H1 (cell line): ENCODE results near the gene IGSF23. TPM values are rescaled to one million over a fixed set of nuclear protein-coding genes. Genes with fewer than 3 reads are reported as not detected.
A peak's percentile ranks its signal among the peaks of the same experiment; 100 is the strongest.

Source experiments
- CTCF ChIA-PET: fragments of 300-600 bp; sonication (Branson Sonifier 250); formaldehyde crosslinking; loops from one replicate; lab custom pipeline; 2021; ENCODE audit not compliant: partially characterized antibody; lab: Charles Lee
- POLR2A ChIA-PET: fragments of 300-600 bp; sonication (Branson Sonifier 250); formaldehyde crosslinking; loops from one replicate; lab custom pipeline; 2021; ENCODE audit warnings: inconsistent platforms; ENCODE audit not compliant: partially characterized antibody; lab: Charles Lee
- DNase-seq, 2 experiments: peaks; one replicate each; pipeline versions ENCODE4 v3.0.0 to v3.0.0-alpha.2; 2010 to 2022; ENCODE audit warnings: low spot score in 2 of 2, low read depth in 1 of 2, mixed read lengths in 1 of 2
- FAIRE-seq: peaks from 2 replicates; lab custom pipeline; 2011; peaks lifted over from hg19 to GRCh38; lab: Jason Lieb, UNC
- H2AFZ ChIP-seq: 2 replicates; pipeline ENCODE4 v1.8.1; 2012; ENCODE audit warnings: low read length, inconsistent platforms
- H2AK5ac ChIP-seq: 2 replicates; pipeline ENCODE4 v1.6.1; 2013; ENCODE audit warnings: low read depth, low read length
- H2BK120ac ChIP-seq: replicated peaks from 2 replicates; pipeline ENCODE3; 2013; ENCODE audit warnings: low read depth, low read length, inconsistent platforms
- H2BK12ac ChIP-seq: 2 replicates; pipeline ENCODE4 v1.6.1; 2013; ENCODE audit warnings: low read depth, low read length
- H2BK15ac ChIP-seq: 2 replicates; pipeline ENCODE4 v1.6.1; 2013; ENCODE audit warnings: low read length
- H2BK20ac ChIP-seq: 2 replicates; pipeline ENCODE4 v1.6.1; 2013; ENCODE audit warnings: low read length
- H2BK5ac ChIP-seq: 2 replicates; pipeline ENCODE4 v1.6.1; 2013; ENCODE audit warnings: low read depth, low read length
- H3K14ac ChIP-seq: 2 replicates; pipeline ENCODE4 v1.6.1; 2013; ENCODE audit warnings: inconsistent platforms; ENCODE audit not compliant: insufficient read length
- H3K18ac ChIP-seq: 2 replicates; pipeline ENCODE4 v1.6.1; 2013; ENCODE audit warnings: low read length; ENCODE audit errors: extremely low read depth
- H3K23ac ChIP-seq: 2 replicates; pipeline ENCODE4 v1.6.1; 2013; ENCODE audit warnings: inconsistent platforms; ENCODE audit not compliant: insufficient read length
- H3K23me2 ChIP-seq: 2 replicates; pipeline ENCODE4 v1.6.1; 2013; ENCODE audit warnings: low read depth, low read length
- H3K27ac ChIP-seq: 2 replicates; pipeline ENCODE4 v1.6.1; 2011; ENCODE audit warnings: low read depth, low read length, inconsistent platforms
- H3K27me3 ChIP-seq, 4 experiments: replicated peaks in 1 of 4; 1 replicate in 1 of 4; 2 replicates in 3 of 4; pipeline versions ENCODE4 v1.6.1 to v1.8.1; 2011 to 2013; ENCODE audit warnings: low read length in 3 of 4, mild to moderate bottlenecking in 3 of 4, inconsistent platforms in 2 of 4, mixed read lengths in 2 of 4, moderate library complexity in 1 of 4; ENCODE audit not compliant: control insufficient read depth in 3 of 4, insufficient read depth in 3 of 4; ENCODE audit errors: extremely low read depth in 1 of 4
- H3K36me3 ChIP-seq, 4 experiments: 2 replicates each; pipeline versions ENCODE4 v1.6.1 to v1.8.1; 2011 to 2013; ENCODE audit warnings: mild to moderate bottlenecking in 4 of 4, low read length in 3 of 4, moderate library complexity in 2 of 4, control low read depth in 1 of 4, inconsistent platforms in 1 of 4; ENCODE audit not compliant: insufficient read depth in 4 of 4, control insufficient read depth in 2 of 4
- H3K4ac ChIP-seq: replicated peaks from 2 replicates; pipeline ENCODE3; 2013; ENCODE audit warnings: low read length, low read depth, mixed read lengths, inconsistent platforms; ENCODE audit not compliant: insufficient read length
- H3K4me1 ChIP-seq, 4 experiments: replicated peaks in 1 of 4; 1 replicate in 1 of 4; 2 replicates in 3 of 4; pipeline versions ENCODE4 v1.6.1 to v1.8.1; 2011 to 2013; ENCODE audit warnings: low read length in 3 of 4, inconsistent platforms in 2 of 4, mixed read lengths in 1 of 4; ENCODE audit not compliant: insufficient read depth in 4 of 4, control insufficient read depth in 3 of 4
- H3K4me2 ChIP-seq, 2 experiments: 2 replicates each; pipeline versions ENCODE4 v1.6.1 to v1.8.1; 2011 to 2013; ENCODE audit warnings: low read depth in 2 of 2, low read length in 2 of 2, control low read depth in 1 of 2, inconsistent platforms in 1 of 2, mild to moderate bottlenecking in 1 of 2; ENCODE audit not compliant: insufficient read depth in 1 of 2
- H3K4me3 ChIP-seq, 4 experiments: fragments of 200-600, 300-600 bp in 1 of 4; sonication (generic), shearing (Covaris generic), sonication (Bioruptor Twin) in 1 of 4; 2 replicates each; pipeline versions ENCODE4 v1.5.1 to v1.8.1; 2011 to 2016; ENCODE audit warnings: low read length in 4 of 4, low read depth in 3 of 4, control low read depth in 2 of 4, inconsistent platforms in 2 of 4, mild to moderate bottlenecking in 2 of 4, mixed read lengths in 1 of 4, moderate library complexity in 1 of 4; ENCODE audit not compliant: insufficient read depth in 2 of 4; ENCODE audit errors: extremely low read depth in 1 of 4
- H3K56ac ChIP-seq: replicated peaks from 2 replicates; pipeline ENCODE3; 2013; ENCODE audit warnings: low read depth, mild to moderate bottlenecking, mixed read lengths, low read length, inconsistent platforms; ENCODE audit not compliant: insufficient read length
- H3K79me1 ChIP-seq: 2 replicates; pipeline ENCODE4 v1.6.1; 2013; ENCODE audit warnings: low read depth, low read length, control low read depth
- H3K79me2 ChIP-seq, 2 experiments: 2 replicates each; pipeline versions ENCODE4 v1.6.1 to v1.8.1; 2012 to 2013; ENCODE audit warnings: low read length in 2 of 2, mild to moderate bottlenecking in 2 of 2, inconsistent platforms in 1 of 2; ENCODE audit not compliant: insufficient read depth in 2 of 2, control insufficient read depth in 1 of 2
- H3K9ac ChIP-seq, 4 experiments: replicated peaks in 1 of 4; 1 replicate in 1 of 4; 2 replicates in 3 of 4; pipeline versions ENCODE4 v1.6.1 to v1.8.1; 2011 to 2013; ENCODE audit warnings: low read depth in 3 of 4, low read length in 3 of 4, control low read depth in 2 of 4, mild to moderate bottlenecking in 2 of 4, moderate library complexity in 2 of 4, inconsistent platforms in 1 of 4; ENCODE audit errors: extremely low read depth in 1 of 4
- H3K9me3 ChIP-seq, 2 experiments: 2 replicates each; pipeline versions ENCODE4 v1.6.1 to v1.8.1; 2012 to 2013; ENCODE audit warnings: mild to moderate bottlenecking in 2 of 2, moderate library complexity in 2 of 2, control low read depth in 1 of 2, inconsistent platforms in 1 of 2, low read depth in 1 of 2, low read length in 1 of 2, mixed read lengths in 1 of 2; ENCODE audit not compliant: insufficient read depth in 2 of 2
- H4K20me1 ChIP-seq, 2 experiments: replicated peaks in 1 of 2; 2 replicates each; pipeline versions ENCODE3 to v1.8.1; 2011 to 2013; ENCODE audit warnings: inconsistent platforms in 2 of 2, low read length in 2 of 2, mild to moderate bottlenecking in 1 of 2; ENCODE audit not compliant: insufficient read depth in 2 of 2, control insufficient read depth in 1 of 2
- H4K5ac ChIP-seq: 2 replicates; pipeline ENCODE4 v1.6.1; 2013; ENCODE audit warnings: low read length, low read depth, mixed read lengths, inconsistent platforms; ENCODE audit not compliant: insufficient read length
- H4K8ac ChIP-seq: 2 replicates; pipeline ENCODE4 v1.8.0; 2013; ENCODE audit warnings: mild to moderate bottlenecking, moderate library complexity, low read length, inconsistent platforms; ENCODE audit not compliant: insufficient read depth; ENCODE audit errors: extremely low read depth
- H4K91ac ChIP-seq: replicated peaks from 2 replicates; pipeline ENCODE3; 2013; ENCODE audit warnings: low read length, mixed read lengths, inconsistent platforms; ENCODE audit not compliant: insufficient read length
- CTCF ChIP-seq, 3 experiments: IDR thresholded peaks; 1 replicate in 2 of 3; 2 replicates in 1 of 3; pipeline versions ENCODE4 v1.5.1 to v1.6.1; 2011; ENCODE audit warnings: low read length in 3 of 3, mild to moderate bottlenecking in 3 of 3, inconsistent platforms in 2 of 3, low read depth in 1 of 3, moderate library complexity in 1 of 3; ENCODE audit not compliant: insufficient read depth in 1 of 3; ENCODE audit errors: control extremely low read depth in 1 of 3
- RAD21 ChIP-seq, 2 experiments: IDR thresholded peaks in 1 of 2; conservative IDR thresholded peaks in 1 of 2; 2 replicates each; pipeline ENCODE4 v1.6.1; 2011; ENCODE audit warnings: low read depth in 2 of 2, low read length in 2 of 2, improper control_type of control experiment in 1 of 2, inconsistent platforms in 1 of 2, mild to moderate bottlenecking in 1 of 2, moderate library complexity in 1 of 2
- SIN3A ChIP-seq, 2 experiments: IDR thresholded peaks in 1 of 2; conservative IDR thresholded peaks in 1 of 2; 2 replicates each; pipeline ENCODE4 v1.6.1; 2011 to 2012; ENCODE audit warnings: low read length in 2 of 2, improper control_type of control experiment in 1 of 2, low read depth in 1 of 2, mild to moderate bottlenecking in 1 of 2
- TAF7 ChIP-seq: optimal IDR thresholded peaks from 2 replicates; pipeline ENCODE3; 2011; ENCODE audit warnings: low read depth, mild to moderate bottlenecking, inconsistent platforms, low read length, moderate library complexity, borderline replicate concordance
- TCF12 ChIP-seq: IDR thresholded peaks from 2 replicates; pipeline ENCODE4 v1.6.1; 2011; ENCODE audit warnings: low read depth, mild to moderate bottlenecking, low read length
- USF2 ChIP-seq: IDR thresholded peaks from 2 replicates; pipeline ENCODE4 v1.6.1; 2011; ENCODE audit warnings: low read length, improper control_type of control experiment
- WGBS, 2 experiments: shearing (Covaris generic) in 1 of 2; methylation state at CpG; one replicate each; pipeline versions ENCODE4 v1.1.6 to v1.1.7; 2013 to 2015; ENCODE audit warnings: low lambda C conversion rate in 2 of 2, mixed read lengths in 2 of 2, inconsistent platforms in 1 of 2, low coverage in 1 of 2, missing lambda C conversion rate in 1 of 2; ENCODE audit not compliant: insufficient replicate concordance in 2 of 2, insufficient coverage in 1 of 2, insufficient read length in 1 of 2; ENCODE audit errors: extremely low coverage in 1 of 2, missing lambda C conversion rate in 1 of 2; 5-methylcytosine and 5-hydroxymethylcytosine counted together
- polyA plus RNA-seq, 7 experiments: library from polyadenylated mRNA; depleted of rRNA in 3 of 7; stranded (reverse) in 5 of 7; unstranded in 2 of 7; fragments of >200 nt in 5 of 7; fragments of 200-250 nt in 2 of 7; gene quantifications; 1 replicate in 5 of 7; 2 replicates in 1 of 7; 4 replicates in 1 of 7; pipeline versions ENCODE4 v1.2.1 to v1.2.3, GENCODE V29; 2011 to 2013; ENCODE audit warnings: missing spikeins in 2 of 7, mixed read lengths in 2 of 7
- total RNA-seq: library from RNA; stranded (reverse); fragmentation: NEBNext Ultra II Directional; extraction: Animal tissue kit (Norgen Biotek cat#: 25700); gene quantifications from 2 replicates; pipeline ENCODE4 v1.2.1, GENCODE V29; 2021

The IGSF23 gene
- total and polyA plus RNA-seq, 2 of the 8 experiments (the other 6 are each of a cell fraction or from before 2014, with no cell fraction given): not detected

GRCh38 chr19:44653977-44654774, 40.8 kb downstream of the IGSF23 start:
- Histone ChIP-seq H2BK20ac (no peak overlapping the region), H3K36me3 (peaks cover 20 to 40% (median 35%) of the 10 kb centered on the region in 4 experiments), H3K18ac (no peak overlapping the region), H3K14ac (no peak overlapping the region), H2BK5ac (no peak overlapping the region), H3K79me1 (no peaks in the 10 kb centered on the region), H3K23ac (no peak overlapping the region), H3K4me3 (no peak overlapping the region), H2AK5ac (no peak overlapping the region), H3K56ac (no peak overlapping the region), H2BK120ac (no peak overlapping the region), H4K91ac (no peak overlapping the region), H3K4ac (no peak overlapping the region), H3K27ac (no peak overlapping the region), H2AFZ (no peak overlapping the region), H3K9me3 (no peaks in the 10 kb centered on the region), H3K4me1 (peaks cover 0 to 2% (median 0%) of the 10 kb centered on the region in 4 experiments; a peak in 2 of 7 replicates), H4K8ac (no peak overlapping the region), H2BK15ac (no peak overlapping the region), H3K79me2 (no peaks in the 10 kb centered on the region), H4K20me1 (peaks cover 0 to 7% of the 10 kb centered on the region in 2 experiments), H2BK12ac (no peak overlapping the region), H4K5ac (no peak overlapping the region), H3K27me3 (no peaks in the 10 kb centered on the region), H3K9ac (no peak overlapping the region), H3K4me2 (no peak overlapping the region), H3K23me2 (no peaks in the 10 kb centered on the region)
- TF ChIP-seq USF2 (peak; percentile 16; the same call in 1 of the 2 replicates), RAD21 (IDR thresholded peaks at IDR 0.05 in 1 of 2, conservative IDR thresholded peaks at IDR 0.05 in 1 of 2; ENCODE audit: low read depth in 2 of 2, low read length in 2 of 2) (peak; percentile 69 to 77), TCF12 (0 out of 2 replicates have a peak, but pooled peaks have one; percentile 45), TAF7 (no peak), CTCF (IDR thresholded peaks at IDR 0.05; ENCODE audit: control extremely low read depth in 1 of 3, insufficient read depth in 1 of 3, low read depth in 1 of 3, low read length in 3 of 3) (peak; percentile 71 to 82 (median 75)), SIN3A (conservative IDR thresholded peaks at IDR 0.05 in 1 of 2, IDR thresholded peaks at IDR 0.05 in 1 of 2; ENCODE audit: low read depth in 1 of 2, low read length in 2 of 2) (no peak)
- CTCF ChIA-PET: interaction anchor here (0.6 to 13.3 kb wide), 31 partner anchors 10 to 262 kb away, joined by 3 to 126 read pairs (median 4); partner anchors contain the start of genes CEACAM19 and PVR
- 74% methylated on average over 13 of the region's 16 CpGs; no CpG with 5 or more reads in 1 of the 2 experiments for WGBS, 2 experiments
- DNase-seq (peak in 1 of 2 experiments; percentile 83), FAIRE-seq (no peak)
- POLR2A ChIA-PET: interaction anchor here (0.6 to 2.1 kb wide), 6 partner anchors 10 to 119 kb away, joined by 3 to 6 read pairs (median 3); partner anchors contain the start of gene PVR
